HG02840 (cell line): ENCODE results near the gene GDPD5.
A peak's percentile ranks its signal among the peaks of the same experiment; 100 is the strongest.

Experiments
- ATAC-seq: cut with Tn5 transposase; IDR thresholded peaks from one replicate; pipeline ENCODE4 v1.9.1; 2021; ENCODE audit warnings: mild to moderate bottlenecking, moderate library complexity, moderate number of reproducible peaks; ENCODE audit not compliant: unreplicated experiment, low FRiP score

The GDPD5 gene

GRCh38 chr11:75406338-75406777 is 119.4 kb downstream of the GDPD5 start:
- ATAC-seq = no peak

- no peak for ATAC-seq
These were observed 121.6 kb downstream of the GDPD5 start for GRCh38 chr11:75403983-75404658.

- no peak for ATAC-seq
These were observed 122.7 kb downstream of the GDPD5 start for GRCh38 chr11:75403037-75403436.

- no peak for ATAC-seq
These were observed 123.6 kb downstream of the GDPD5 start for GRCh38 chr11:75402002-75402773.

GRCh38 chr11:75400146-75400865 is 125.4 kb downstream of the GDPD5 start:
- no peak for ATAC-seq

- ATAC-seq = peak; percentile 85
These were observed 126.2 kb downstream of the GDPD5 start, which contains the start of gene RPS3 for GRCh38 chr11:75399344-75400145. RPS3 (plus strand) TSS chr11:75399518; CDS start chr11:75399548, 30 bp downstream.

DNA sequence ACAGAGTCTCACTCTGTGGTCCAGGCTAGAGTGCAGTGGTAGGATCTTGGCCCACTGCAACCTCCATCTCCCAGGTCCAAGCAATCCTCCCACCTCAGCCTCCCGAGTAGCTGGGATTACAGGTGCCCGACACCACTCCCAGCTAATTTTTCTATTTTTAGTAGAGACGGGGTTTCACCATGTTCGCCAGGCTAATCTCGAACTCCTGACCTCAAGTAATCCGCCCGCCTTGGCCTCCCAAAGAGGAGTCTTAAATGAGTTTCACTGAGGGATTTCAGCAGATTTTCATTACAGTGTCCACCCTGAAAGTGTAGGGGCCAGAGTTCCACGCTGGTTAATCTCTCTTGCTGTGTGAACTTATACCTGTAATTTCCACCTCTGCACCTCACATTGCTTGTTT is 126.8 kb downstream of the GDPD5 start:
- ATAC-seq = no peak

DNA sequence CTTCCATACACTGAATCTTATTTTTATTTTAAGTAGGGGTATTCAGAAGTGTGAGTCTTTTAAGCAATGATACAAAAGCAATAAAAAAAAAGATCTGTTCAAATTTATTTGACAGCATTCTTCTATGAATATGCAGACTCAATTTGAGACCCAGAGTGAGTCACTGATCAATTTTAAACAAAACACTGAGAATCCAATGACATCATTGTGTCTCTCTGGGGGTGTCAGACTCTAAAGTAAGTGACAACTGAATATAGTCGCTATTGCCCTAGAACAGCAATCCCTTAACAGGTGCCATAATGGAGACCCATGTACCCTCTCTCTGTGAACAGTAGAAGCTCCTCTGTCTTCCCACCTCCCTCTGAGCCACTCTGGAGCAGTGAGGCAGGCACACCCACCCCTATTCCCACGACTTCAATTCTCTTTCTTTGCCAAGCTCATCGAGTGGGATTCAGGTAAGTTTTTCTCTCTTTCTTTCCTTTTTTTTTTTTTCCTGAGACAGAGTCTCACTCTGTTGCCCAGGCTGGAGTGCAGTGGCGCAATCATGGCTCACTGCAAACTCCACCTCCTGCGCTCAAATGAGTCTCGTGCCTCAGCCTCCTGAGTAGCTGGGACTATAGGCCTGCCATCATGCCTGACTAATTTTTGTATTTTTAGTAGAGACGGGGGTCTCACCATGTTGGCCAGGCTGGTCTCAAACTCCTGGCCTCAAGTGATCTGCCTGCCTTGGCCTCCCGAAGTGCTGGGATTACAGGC is 131.5 kb downstream of the GDPD5 start:
- ATAC-seq = no peak

DNA sequence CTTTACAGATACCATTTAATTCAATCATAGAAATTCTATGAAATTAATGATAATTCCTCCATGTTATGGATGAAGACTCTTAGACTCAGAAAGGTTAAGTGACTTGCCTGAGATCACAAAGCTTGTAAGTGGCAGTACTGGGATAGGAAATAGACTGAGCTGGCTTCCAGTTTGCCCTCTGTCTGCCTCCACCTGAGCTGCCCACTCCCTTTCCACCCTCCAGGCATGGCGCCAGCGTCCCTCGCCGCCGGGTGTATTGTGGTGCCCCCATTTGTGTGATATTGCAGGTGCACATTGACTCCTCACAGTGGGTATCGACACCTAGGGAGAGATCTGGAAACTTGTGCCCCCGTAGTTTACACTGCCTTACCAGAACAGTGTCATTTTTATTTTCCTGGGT is 135.8 kb downstream of the GDPD5 start:
- no peak for ATAC-seq

DNA sequence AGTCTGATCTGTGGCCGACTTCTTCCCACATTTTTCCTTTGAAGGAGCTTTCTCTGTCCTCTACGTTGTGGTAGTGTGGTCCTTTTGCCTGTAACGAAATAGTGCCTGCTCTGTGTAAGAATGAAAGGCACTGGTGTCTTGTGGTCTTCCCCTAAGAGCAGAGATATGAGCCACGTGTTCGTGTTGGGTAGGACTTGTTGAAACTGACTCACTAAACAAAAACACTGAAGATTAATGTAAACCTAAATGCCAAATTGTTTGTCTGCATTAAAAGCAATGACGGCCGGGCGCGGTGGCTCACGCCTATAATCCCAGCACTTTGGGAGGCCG is 136.5 kb downstream of the GDPD5 start:
- no peak for ATAC-seq

- no peak for ATAC-seq
These were observed 137.1 kb downstream of the GDPD5 start for GRCh38 chr11:75388386-75389275.

DNA sequence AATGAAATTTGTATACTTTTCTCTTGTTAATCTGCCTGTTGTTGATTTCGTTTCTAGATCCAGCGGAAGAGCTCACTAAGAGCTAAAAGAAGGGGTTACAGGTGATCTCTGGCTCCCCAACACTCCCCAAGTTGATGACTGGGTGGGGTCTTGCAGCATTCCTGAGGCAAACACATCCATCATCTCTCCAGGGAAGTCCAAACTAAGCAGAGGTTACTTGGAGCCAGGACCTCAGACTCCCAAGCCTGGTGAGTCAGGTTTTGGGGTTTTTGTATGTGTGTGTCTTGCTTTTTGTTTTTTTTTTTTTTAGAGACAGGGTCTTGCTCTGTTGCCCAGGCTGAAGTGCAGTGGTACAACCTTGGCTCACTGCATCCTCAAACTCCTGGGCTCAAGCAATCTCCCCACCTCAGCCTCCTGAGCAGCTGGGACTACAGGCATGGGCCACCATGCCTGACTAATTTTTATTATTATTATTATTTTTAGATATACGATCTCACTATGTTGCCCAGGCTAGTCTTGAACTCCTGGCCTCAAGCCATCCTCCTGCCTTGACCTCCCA is 137.9 kb downstream of the GDPD5 start:
- no peak for ATAC-seq

DNA sequence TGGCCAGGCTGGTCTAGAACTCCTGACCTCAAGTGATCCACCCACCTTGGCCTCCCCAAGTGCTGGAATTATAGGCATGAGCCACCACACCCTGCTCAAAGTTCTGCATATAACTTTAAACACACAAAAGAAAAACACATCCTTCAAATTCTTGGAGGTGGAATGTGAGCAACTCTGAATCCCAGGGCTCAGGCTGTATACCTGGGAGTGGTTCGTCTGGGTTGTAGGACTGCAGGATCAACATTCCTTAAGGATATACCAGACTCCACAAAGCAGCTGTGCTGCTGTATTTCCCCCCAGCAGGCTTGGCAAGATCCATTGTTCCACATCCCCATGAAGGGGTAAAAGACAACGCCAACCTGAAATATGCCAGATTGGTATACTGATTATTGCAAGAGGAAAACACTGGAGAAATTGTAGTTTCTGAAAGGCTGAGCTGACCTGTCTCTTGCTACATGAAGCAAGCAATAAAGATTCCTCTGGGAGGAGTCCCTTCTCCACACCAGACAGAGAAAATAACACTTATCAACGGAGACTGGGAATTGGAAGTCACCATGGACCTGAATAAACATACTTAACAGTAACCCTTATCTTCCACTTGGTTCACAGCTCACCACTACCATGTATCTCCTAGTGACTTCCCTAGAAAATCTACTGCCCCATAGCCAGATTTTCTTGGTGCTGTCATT is 138.7 kb downstream of the GDPD5 start:
- ATAC-seq = no peak
